Stimulated activated CD4-positive, alpha-beta T cell treated with anti-CD3 and anti-CD28 coated beads, Interleukin-4, amount 100 ng/mL, for 4 hours (primary cell): ENCODE results near the gene ATXN1L.
A peak's percentile ranks its signal among the peaks of the same experiment; 100 is the strongest.
"Not testable (repeated sequence)": the region's sequence is repeated elsewhere in the genome, so short reads cannot be mapped to it uniquely, and the experiment has no call there.

Source experiments
- DNase-seq, 2 experiments: peaks; one replicate each; pipeline ENCODE4 v3.0.0-alpha.2; 2020

ATXN1L gene

DNA sequence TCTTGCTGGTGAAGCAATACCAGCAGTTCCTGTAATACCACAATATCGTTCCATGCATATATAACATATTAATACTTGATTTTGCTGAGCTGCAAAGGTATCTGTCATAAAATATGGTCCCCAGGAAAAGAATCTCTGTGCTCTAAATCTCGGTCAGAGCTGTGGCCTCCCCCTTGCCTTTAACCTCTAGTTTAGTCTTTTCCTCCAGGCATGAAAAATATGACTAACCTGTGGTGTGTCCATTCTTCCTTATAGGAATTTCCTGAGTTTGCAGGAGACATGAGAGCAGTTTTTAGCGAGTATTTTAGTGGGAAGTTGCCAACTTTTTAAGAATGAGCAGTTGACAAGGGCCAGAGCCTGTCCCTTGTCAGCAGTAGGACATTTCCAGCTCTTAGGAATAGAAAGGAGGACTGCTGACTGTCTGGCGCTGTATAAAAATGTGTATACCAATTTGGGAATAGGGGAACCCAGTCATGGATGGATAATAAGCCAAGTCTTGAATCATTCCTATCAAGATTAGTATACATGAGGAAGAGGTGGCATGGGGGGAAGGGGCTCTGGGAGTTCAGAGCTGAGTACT, 8.7 kb downstream of the ATXN1L start:
- no peak for DNase-seq

- no peak for DNase-seq
Measured at GRCh38 chr16:71855937-71856662, 10.3 kb downstream of the ATXN1L start.

DNA sequence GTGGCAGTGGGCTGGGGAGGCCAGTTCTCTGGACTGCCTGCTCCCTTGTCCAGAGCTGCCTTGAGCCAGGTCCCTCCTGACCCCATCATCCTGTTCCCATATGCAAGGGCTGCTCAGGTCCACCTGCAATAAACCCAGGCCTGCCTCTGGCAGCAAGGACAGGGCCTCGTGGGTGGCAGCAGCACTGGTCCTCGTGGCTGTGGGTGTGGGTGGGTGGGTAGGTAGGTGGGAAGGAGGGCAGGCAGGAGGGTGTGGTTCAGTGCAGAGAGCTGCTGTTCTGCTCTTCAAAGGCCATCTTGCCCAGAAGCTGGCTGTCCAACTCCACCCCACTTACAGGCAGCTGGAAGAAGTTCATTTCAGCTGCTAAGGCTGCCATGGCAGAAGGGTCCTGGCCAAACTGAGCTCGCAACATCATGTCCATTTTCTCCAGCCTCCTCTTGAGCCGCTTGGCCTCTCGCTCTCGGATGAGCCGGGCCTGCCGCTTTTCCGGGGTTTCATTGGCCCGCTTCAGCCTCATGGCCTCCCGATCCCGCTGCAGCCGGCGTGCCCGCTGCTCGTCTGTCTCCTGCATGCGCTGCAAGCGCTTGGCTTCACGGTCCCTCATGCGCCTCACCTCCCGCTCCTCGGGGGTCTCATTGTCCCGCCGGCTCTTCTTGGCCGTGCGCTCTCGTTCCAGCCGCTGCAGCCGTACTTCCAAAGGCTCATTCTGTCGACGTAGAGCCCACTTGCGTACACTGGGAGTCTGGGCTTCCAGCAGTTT, 14.2 kb downstream of the ATXN1L start:
- no peak for DNase-seq

- no peak for DNase-seq
Measured at GRCh38 chr16:71863995-71864394, 18.2 kb downstream of the ATXN1L start.

GRCh38 chr16:71865173-71865863, 19.5 kb downstream of the ATXN1L start:
- no peak for DNase-seq

DNA sequence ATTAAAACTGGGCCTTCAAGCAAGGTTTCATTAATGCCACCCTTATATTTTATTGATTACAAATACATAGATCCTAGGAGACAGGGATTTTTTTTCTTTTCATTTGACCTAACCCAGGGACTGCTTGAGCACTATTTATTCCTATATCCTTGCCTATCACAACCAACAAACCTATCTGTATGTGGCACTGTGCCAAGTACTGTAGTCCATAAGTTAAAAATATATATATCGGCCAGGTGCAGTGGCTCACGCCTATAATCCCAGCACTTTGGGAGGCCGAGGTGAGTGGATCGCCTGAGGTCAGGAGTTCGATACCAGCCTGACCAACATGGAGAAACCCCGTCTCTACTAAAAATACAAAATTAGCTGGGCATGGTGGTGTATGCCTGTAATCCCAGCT, 21.4 kb downstream of the ATXN1L start:
- not testable (repeated sequence) for DNase-seq

DNA sequence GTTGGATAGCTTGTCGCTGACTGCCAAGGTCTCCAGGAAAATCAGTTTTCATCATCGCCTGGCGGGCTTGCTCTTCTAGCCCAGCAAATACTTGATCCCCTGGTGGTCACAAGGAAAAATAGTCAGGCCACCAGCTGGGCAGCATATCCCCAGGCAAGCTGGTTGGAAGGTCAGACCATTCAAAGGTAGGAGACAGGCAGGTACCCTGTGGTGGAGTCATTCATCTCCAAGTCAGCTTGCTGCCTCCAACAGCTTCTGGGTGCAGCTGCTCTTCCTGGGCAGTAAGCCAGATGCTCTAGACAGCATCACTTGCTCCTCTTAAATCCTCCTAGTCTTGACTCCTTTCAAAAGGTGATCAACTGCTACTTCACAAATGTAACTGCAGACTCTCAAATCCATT, 22.2 kb downstream of the ATXN1L start:
- no peak for DNase-seq

- DNase-seq, result no peak
Measured at GRCh38 chr16:71869089-71869488, 23.3 kb downstream of the ATXN1L start.

DNA sequence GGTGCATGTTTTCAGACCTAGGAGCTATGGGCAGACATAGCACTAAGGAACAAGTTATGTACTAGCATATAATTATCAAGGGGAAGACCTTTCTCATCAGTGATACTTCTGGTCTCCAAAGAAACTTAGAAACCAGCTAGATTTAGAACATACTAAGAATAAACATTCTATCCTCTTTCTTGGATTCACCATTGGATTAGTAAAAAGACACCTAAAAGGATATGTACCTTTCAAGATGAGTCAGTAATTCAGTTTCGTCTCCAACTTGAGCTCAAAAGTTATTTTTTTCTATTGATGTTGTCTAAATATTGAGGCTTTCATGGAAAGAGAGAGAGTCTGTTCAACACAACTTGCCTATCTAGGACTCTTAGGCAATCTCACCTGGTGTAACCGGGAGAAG, 25.0 kb downstream of the ATXN1L start:
- DNase-seq, result no peak

DNA sequence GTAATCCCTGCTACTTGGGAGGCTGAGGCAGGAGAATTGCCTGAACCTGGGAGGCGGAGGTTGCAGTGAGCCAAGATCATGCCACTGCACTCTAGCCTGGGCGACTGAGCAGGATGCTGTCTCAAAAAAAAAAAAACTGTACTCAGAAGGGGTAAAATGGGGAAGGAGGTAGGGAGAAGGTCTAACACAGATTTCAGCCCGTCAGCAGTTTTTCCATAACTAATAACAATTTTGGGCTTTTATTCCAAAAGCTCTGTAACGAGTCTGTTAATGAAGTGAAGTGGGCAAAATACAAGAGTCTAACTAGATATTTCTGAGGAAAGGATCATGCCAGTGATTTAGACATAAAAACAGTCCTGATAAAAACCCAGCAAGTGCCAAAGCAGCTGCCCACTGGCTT, 27.4 kb downstream of the ATXN1L start:
- no peak for DNase-seq

- no peak for DNase-seq
Measured at GRCh38 chr16:71878911-71879310, 33.1 kb downstream of the ATXN1L start.

GRCh38 chr16:71880176-71880575, 34.4 kb downstream of the ATXN1L start:
- DNase-seq, result no peak

GRCh38 chr16:71882505-71883167, 36.9 kb downstream of the ATXN1L start:
- peak; percentile 43 to 69 for DNase-seq

DNA sequence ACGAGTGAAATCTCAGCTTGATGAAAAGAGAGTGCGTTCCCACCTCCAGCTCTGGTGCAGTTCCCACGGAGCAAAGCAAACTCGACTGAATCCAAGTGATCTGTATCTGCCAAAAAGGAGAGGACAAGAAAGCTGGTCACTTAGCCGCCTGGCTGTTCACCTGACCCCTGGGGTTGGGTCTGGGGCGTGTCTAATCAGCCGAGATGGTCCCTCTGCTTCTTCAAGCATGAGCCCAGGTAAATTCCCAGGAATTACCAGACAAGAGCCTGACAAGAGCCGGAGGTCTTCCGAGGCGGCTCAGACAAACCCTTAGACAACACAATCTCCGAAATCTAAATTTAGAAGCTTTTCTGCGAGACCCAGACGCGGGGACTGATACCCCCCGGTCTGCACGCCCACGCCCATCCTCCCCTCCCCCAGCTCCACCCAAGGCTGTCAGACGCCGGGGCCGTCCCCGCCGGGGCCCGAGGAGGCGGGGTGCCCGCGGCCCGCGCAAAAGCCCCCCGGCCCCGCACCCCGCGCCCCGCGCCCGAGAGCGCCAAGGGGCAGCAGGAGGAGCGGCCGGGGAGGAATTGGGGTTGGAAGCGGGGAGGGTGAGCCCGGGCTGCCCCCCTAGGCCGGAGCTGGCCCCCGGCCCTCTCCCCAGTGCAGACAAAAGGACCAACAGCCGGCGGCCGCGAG, 37.5 kb downstream of the ATXN1L start:
- DNase-seq, result peak; percentile 60

- DNase-seq, result peak; percentile 68 to 72
Measured at GRCh38 chr16:71883849-71884638, 38.3 kb downstream of the ATXN1L start, which contains the start of gene ZNF821. TSS of gene ZNF821 (minus strand) at chr16:71884182. CDS start at chr16:71879946, 4,236 bp downstream.

DNA sequence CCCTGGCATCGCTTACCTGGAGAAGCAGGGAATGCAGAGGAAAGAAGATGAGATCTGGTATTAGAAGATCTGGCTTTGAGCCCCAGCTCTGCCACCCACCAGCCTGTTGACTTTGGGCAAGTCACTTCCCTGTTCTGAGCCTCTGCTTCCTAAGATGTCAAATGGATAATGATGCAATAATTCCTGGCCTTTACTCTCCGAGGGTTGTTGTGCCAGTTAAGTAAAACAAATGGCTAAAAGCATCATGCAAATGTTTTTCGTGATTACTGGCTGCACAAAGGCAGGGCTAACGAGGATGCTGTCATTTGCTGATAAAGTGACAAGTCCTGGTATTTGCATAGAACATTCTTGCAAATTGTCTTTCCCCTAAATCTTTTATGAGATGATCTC, 39.5 kb downstream of the ATXN1L start:
- DNase-seq, result no peak

- no peak for DNase-seq
Measured at GRCh38 chr16:71889147-71889546, 43.4 kb downstream of the ATXN1L start.

- no peak for DNase-seq
Measured at GRCh38 chr16:71893888-71894228, 48.1 kb downstream of the ATXN1L start.

- peak; percentile 12 to 25 for DNase-seq
Measured at GRCh38 chr16:71894229-71894920, 48.6 kb downstream of the ATXN1L start.

GRCh38 chr16:71894921-71895678, 49.3 kb downstream of the ATXN1L start, which contains the start of gene IST1:
TSS of gene IST1 (plus strand) at chr16:71895531. CDS start at chr16:71915641, 20,110 bp downstream.
- peak; percentile 96 to 98 for DNase-seq
